ENCODE results near the gene SLC66A3.

The SLC66A3 gene

GRCh38 chr2:11140492-11140891 lies 14.8 kb upstream of the SLC66A3 start:
- DNase-seq (ENCODE audit: low read depth) = no peak

GRCh38 chr2:11141319-11141718 lies 13.9 kb upstream of the SLC66A3 start:
- no peak for DNase-seq (ENCODE audit: low read depth)

- no peak for DNase-seq (ENCODE audit: low read depth)
Observed at GRCh38 chr2:11142330-11142729, 12.9 kb upstream of the SLC66A3 start.

- no peak for DNase-seq (ENCODE audit: low read depth)
Observed at GRCh38 chr2:11142987-11143386, 12.3 kb upstream of the SLC66A3 start.

GRCh38 chr2:11144077-11144737 lies 11.1 kb upstream of the SLC66A3 start:
- no peak for DNase-seq (ENCODE audit: low read depth)

GRCh38 chr2:11144738-11145079 lies 10.6 kb upstream of the SLC66A3 start:
- no peak for DNase-seq (ENCODE audit: low read depth)

GRCh38 chr2:11145350-11145749 lies 9.9 kb upstream of the SLC66A3 start:
- DNase-seq (ENCODE audit: low read depth) = no peak

- no peak for DNase-seq (ENCODE audit: low read depth)
Observed at GRCh38 chr2:11146076-11146475, 9.2 kb upstream of the SLC66A3 start.

GRCh38 chr2:11147263-11147662 lies 8.0 kb upstream of the SLC66A3 start:
- no peak for DNase-seq (ENCODE audit: low read depth)

GRCh38 chr2:11152591-11152990 lies 2.7 kb upstream of the SLC66A3 start:
- no peak for DNase-seq (ENCODE audit: low read depth)

- no peak for DNase-seq (ENCODE audit: low read depth)
Observed at GRCh38 chr2:11154016-11154922, 998 bp upstream of the SLC66A3 start.

GRCh38 chr2:11154923-11155380 lies 315 bp upstream of the SLC66A3 start:
- peak; percentile 96 for DNase-seq (ENCODE audit: low read depth)

GRCh38 chr2:11156396-11157075 lies 1.3 kb downstream of the SLC66A3 start:
- DNase-seq (ENCODE audit: low read depth) = no peak

GRCh38 chr2:11157296-11157695 lies 2.0 kb downstream of the SLC66A3 start:
- no peak for DNase-seq (ENCODE audit: low read depth)

- no peak for DNase-seq (ENCODE audit: low read depth)
Observed at GRCh38 chr2:11157731-11158130, 2.5 kb downstream of the SLC66A3 start.

GRCh38 chr2:11158916-11159573 lies 3.8 kb downstream of the SLC66A3 start:
- DNase-seq (ENCODE audit: low read depth) = no peak

GRCh38 chr2:11159574-11160170 lies 4.4 kb downstream of the SLC66A3 start:
- no peak for DNase-seq (ENCODE audit: low read depth)

GRCh38 chr2:11160256-11160655 lies 5.0 kb downstream of the SLC66A3 start:
- no peak for DNase-seq (ENCODE audit: low read depth)

- DNase-seq (ENCODE audit: low read depth) = no peak
Observed at GRCh38 chr2:11160731-11161455, 5.6 kb downstream of the SLC66A3 start.

GRCh38 chr2:11161747-11162146 lies 6.5 kb downstream of the SLC66A3 start:
- no peak for DNase-seq (ENCODE audit: low read depth)
